Vagina (tissue), 2 donors: ENCODE results near the gene MGA. TPM values are rescaled to one million over a fixed set of nuclear protein-coding genes. Genes with fewer than 3 reads are reported as not detected.

Experiments used
- DNase-seq, 2 donors: peaks; one replicate each; pipeline ENCODE4 v3.0.0-alpha.2; 2017; ENCODE audit errors: extremely low spot score in 2 of 2
- H3K27ac ChIP-seq: fragments of 200-600 bp; sonication (generic); one replicate; pipeline ENCODE4 v1.5.1; 2019
- H3K27me3 ChIP-seq: fragments of 200-600 bp; sonication (generic); one replicate; pipeline ENCODE4 v1.5.1; 2019
- H3K36me3 ChIP-seq, 2 donors: fragments of 200-600 bp; sonication (generic); one replicate each; pipeline ENCODE4 v1.5.1; 2017 to 2019
- H3K4me1 ChIP-seq: fragments of 200-600 bp; sonication (generic); one replicate; pipeline ENCODE4 v1.5.1; 2019
- H3K4me3 ChIP-seq, 2 donors: fragments of 200-600 bp; sonication (generic); 1 replicate in 1 of 2; 2 replicates in 1 of 2; pipeline ENCODE4 v1.5.1; 2016 to 2019
- H3K9me3 ChIP-seq: fragments of 200-600 bp; sonication (generic); one replicate; pipeline ENCODE4 v1.5.1; 2019
- CTCF ChIP-seq, 3 experiments: fragments of 450-650 bp in 2 of 3; fragments of 200-600 bp in 1 of 3; sonication (generic) in 1 of 3; IDR thresholded peaks; one replicate each; pipeline ENCODE4 v1.5.1; 2017 to 2019; ENCODE audit warnings: antibody characterized with exemption in 3 of 3, mild to moderate bottlenecking in 2 of 3, moderate library complexity in 2 of 3
- POLR2A ChIP-seq, 2 donors: fragments of 450-650 bp; IDR thresholded peaks; one replicate each; pipeline ENCODE4 v1.6.1; 2017; ENCODE audit warnings: antibody characterized with exemption in 2 of 2, mild to moderate bottlenecking in 2 of 2, moderate library complexity in 2 of 2
- POLR2AphosphoS5 ChIP-seq, 2 donors: sonication (generic); formaldehyde crosslinking; IDR thresholded peaks; one replicate each; pipeline ENCODE4 v1.9.0; 2017; ENCODE audit warnings: antibody characterized with exemption in 2 of 2, mild to moderate bottlenecking in 2 of 2, low read depth in 1 of 2; ENCODE audit not compliant: insufficient read depth in 1 of 2
- intact Hi-C: fragments of 100-400 bp; cut with DNase I; formaldehyde crosslinking; loops from one replicate; pipeline ENCODE4 v1.15.1; 2023
- total RNA-seq: library from RNA; depleted of rRNA; stranded (reverse); fragments of >200 nt; gene quantifications from one replicate; pipeline ENCODE4 v1.2.3, GENCODE V29; 2016

MGA gene
- total RNA-seq, 1 donor from 2014 or later = 44.2 TPM

GRCh38 chr15:41794081-41794480, 133.9 kb downstream of the MGA start:
- TF ChIP-seq POLR2A (IDR thresholded peaks at IDR 0.05) (no peak), POLR2AphosphoS5 (IDR thresholded peaks at IDR 0.05; ENCODE audit: insufficient read depth in 1 of 2, low read depth in 1 of 2) (no peak), CTCF (IDR thresholded peaks at IDR 0.05) (no peak)
- H3K27me3 ChIP-seq = no peaks in the 10 kb centered on the region
- peak overlapping the region; percentile 42 for H3K27ac ChIP-seq
- DNase-seq = no peak
- intact Hi-C loops = no loop called here
- H3K4me3 ChIP-seq = no peak overlapping the region
- H3K4me1 ChIP-seq = peaks cover 89% of the 10 kb centered on the region
- H3K9me3 ChIP-seq = no peaks in the 10 kb centered on the region
- no peaks in the 10 kb centered on the region for H3K36me3 ChIP-seq

GRCh38 chr15:41795996-41796856, 136.0 kb downstream of the MGA start:
- DNase-seq = no peak
- H3K4me3 ChIP-seq = no peak overlapping the region
- no peak for TF ChIP-seq POLR2A (IDR thresholded peaks at IDR 0.05)
- TF ChIP-seq CTCF (IDR thresholded peaks at IDR 0.05) = no peak
- TF ChIP-seq POLR2AphosphoS5 (IDR thresholded peaks at IDR 0.05; ENCODE audit: insufficient read depth in 1 of 2, low read depth in 1 of 2) = peak in 1 of 2 donors; percentile 55

GRCh38 chr15:41797201-41797944, 137.2 kb downstream of the MGA start:
- TF ChIP-seq CTCF (IDR thresholded peaks at IDR 0.05) (no peak), POLR2AphosphoS5 (IDR thresholded peaks at IDR 0.05; ENCODE audit: insufficient read depth in 1 of 2, low read depth in 1 of 2) (no peak), POLR2A (IDR thresholded peaks at IDR 0.05) (no peak)
- no peak for DNase-seq
- Histone ChIP-seq H3K36me3 (peaks cover 0 to 13% of the 10 kb centered on the region in 2 donors), H3K27ac (peak overlapping the region; percentile 77), H3K27me3 (no peaks in the 10 kb centered on the region), H3K4me1 (peaks cover 71% of the 10 kb centered on the region), H3K4me3 (no peak overlapping the region), H3K9me3 (no peaks in the 10 kb centered on the region)
- intact Hi-C loops = no loop called here

More at GRCh38 chr15:41795996-41796856, 136.0 kb downstream of the MGA start:
- Histone ChIP-seq H3K27me3 (no peaks in the 10 kb centered on the region), H3K36me3 (peaks cover 0 to 13% of the 10 kb centered on the region in 2 donors), H3K9me3 (no peaks in the 10 kb centered on the region), H3K4me1 (peaks cover 72% of the 10 kb centered on the region), H3K27ac (peak overlapping the region; percentile 77)
- intact Hi-C loops = no loop called here

- no peak overlapping the region for H3K4me3 ChIP-seq
- H3K9me3 ChIP-seq = no peaks in the 10 kb centered on the region
- H3K36me3 ChIP-seq = peaks cover 0 to 13% of the 10 kb centered on the region in 2 donors
- H3K27ac ChIP-seq = no peak overlapping the region
- TF ChIP-seq POLR2A (IDR thresholded peaks at IDR 0.05) (no peak), CTCF (IDR thresholded peaks at IDR 0.05) (no peak), POLR2AphosphoS5 (IDR thresholded peaks at IDR 0.05; ENCODE audit: insufficient read depth in 1 of 2, low read depth in 1 of 2) (no peak)
- no peaks in the 10 kb centered on the region for H3K27me3 ChIP-seq
- intact Hi-C loops = no loop called here
- H3K4me1 ChIP-seq = peaks cover 68% of the 10 kb centered on the region
- DNase-seq = no peak
Measured at GRCh38 chr15:41798607-41799487, 138.6 kb downstream of the MGA start.
